GM18508 (cell line): ENCODE data around the gene ASH1L.
A peak's percentile ranks its signal among the peaks of the same experiment; 100 is the strongest.
"Not testable (repeated sequence)": the region's sequence is repeated elsewhere in the genome, so short reads cannot be mapped to it uniquely, and the experiment has no call there.

Experiments used
- ATAC-seq: cut with Tn5 transposase; IDR thresholded peaks from one replicate; pipeline ENCODE4 v1.9.1; 2021; ENCODE audit warnings: moderate number of reproducible peaks; ENCODE audit not compliant: insufficient read depth, unreplicated experiment

The ASH1L gene, protein sequence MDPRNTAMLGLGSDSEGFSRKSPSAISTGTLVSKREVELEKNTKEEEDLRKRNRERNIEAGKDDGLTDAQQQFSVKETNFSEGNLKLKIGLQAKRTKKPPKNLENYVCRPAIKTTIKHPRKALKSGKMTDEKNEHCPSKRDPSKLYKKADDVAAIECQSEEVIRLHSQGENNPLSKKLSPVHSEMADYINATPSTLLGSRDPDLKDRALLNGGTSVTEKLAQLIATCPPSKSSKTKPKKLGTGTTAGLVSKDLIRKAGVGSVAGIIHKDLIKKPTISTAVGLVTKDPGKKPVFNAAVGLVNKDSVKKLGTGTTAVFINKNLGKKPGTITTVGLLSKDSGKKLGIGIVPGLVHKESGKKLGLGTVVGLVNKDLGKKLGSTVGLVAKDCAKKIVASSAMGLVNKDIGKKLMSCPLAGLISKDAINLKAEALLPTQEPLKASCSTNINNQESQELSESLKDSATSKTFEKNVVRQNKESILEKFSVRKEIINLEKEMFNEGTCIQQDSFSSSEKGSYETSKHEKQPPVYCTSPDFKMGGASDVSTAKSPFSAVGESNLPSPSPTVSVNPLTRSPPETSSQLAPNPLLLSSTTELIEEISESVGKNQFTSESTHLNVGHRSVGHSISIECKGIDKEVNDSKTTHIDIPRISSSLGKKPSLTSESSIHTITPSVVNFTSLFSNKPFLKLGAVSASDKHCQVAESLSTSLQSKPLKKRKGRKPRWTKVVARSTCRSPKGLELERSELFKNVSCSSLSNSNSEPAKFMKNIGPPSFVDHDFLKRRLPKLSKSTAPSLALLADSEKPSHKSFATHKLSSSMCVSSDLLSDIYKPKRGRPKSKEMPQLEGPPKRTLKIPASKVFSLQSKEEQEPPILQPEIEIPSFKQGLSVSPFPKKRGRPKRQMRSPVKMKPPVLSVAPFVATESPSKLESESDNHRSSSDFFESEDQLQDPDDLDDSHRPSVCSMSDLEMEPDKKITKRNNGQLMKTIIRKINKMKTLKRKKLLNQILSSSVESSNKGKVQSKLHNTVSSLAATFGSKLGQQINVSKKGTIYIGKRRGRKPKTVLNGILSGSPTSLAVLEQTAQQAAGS (N-terminal part only)

DNA sequence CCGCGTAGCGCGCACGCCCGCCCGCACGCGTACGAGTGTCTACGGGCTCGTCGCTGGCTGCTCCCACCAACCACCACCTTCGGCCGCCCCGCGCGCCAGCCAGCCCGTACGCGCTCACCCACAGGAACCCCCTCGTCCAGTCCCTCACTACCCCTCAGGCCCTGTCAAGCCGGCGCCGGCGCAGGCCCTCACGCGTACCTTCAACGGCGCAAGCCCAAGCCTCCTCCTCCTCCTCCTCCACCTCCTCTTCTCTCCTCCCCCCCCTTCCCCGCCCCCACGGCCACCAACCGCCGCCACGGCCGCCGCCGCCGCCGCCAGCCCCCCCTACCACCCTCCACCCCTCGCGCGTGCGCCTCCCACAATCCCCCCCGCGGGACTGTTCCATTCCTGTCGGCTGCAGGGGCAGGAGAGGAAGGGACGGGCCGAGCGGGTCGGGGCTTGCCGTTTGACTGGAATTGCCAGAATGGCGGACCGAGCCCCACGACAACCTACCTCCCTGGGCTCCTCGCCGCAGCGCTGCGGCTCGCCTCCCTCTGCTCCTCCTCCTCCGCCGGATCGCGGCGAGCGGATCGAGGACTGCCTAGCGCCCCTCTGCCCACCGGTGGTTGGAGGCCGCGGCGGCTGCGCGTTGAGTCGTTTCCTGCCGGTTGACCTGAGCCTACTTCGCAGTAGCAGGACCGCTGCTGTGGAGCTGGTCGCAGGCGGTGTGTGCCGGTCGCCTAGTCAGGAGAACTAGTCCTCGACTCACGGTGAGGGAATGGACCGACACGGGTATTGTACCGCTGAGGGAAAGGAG, at the start of gene ASH1L:
Gene ASH1L (minus strand): TSS at position 223 of the 796 bp plus-strand sequence. CDS start 41,284 bp downstream, outside the sequence.
- no peak for ATAC-seq

DNA sequence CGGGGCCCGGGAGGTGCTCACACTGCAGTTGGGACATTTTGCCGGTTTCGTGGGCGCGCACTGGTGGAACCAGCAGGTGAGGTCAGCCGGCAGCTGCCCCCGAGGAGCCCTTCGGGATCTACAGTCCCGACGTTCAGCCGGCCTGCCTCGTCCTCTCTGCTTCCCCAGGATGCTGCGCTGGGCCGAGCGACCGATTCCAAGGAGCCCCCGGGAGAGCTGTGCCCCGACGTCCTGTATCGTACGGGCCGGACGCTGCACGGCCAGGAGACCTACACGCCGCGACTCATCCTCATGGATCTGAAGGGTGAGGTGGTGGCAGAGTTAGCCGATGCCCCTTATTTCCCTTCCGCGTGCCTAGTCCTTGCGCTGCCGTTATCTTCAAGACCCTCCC, 47.6 kb upstream of the ASH1L start:
- ATAC-seq = not testable (repeated sequence)

DNA sequence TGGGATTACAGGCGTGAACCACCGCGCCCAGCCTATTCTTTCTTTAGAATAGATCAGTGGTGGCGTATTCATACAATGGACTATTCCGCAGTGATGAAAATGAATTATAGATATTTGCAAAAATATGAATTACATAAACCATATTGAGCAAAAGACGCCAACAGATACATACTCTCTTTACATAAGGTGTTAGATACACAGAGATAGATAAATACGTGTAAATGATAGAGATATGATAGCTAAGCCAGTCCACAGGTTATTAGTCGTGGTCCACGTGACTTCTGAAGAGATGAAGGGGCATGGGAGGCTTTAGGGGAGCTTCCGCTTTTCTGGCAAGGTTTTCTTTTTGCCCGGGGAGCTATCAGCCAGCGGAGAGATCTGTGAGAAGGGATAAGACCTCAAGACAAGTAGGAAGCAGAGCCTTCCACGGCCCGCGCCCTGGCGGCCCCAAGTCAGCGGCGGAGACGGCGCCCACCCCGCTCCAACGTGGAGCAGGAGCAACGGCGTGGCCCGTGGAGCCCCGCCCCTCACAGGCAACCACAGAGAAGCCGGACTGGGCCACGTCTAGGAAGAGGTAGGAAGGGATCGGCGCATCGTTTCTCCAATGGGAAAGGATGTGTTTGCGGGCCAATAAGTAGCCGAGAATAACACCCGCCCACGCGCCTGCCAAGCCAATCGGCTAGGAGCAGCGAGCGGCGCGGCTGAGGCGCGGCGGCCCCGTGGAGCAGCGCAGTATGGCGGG, 47.1 kb upstream of the ASH1L start, which contains the start of gene MSTO1:
Gene MSTO1 (plus strand): TSS at position 704 of the 742 bp plus-strand sequence. CDS start 31 bp downstream, at position 735.
- peak; percentile 66 for ATAC-seq

DNA sequence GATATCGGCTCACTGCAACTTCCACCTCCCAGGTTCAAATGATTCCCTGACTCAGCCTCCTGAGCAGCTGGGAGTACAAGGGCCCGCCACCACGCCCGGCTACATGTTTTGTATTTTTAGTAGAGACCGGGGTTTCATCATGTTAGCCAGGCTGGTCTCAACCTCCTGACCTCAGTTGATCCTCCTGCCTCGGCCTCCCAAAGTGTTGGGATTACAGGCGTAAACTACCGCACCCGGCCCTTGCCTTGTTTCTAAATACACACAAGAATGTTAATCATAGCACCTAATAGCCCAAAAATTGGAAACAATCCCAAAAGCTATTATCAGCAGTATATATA, 46.3 kb upstream of the ASH1L start:
- no peak for ATAC-seq

DNA sequence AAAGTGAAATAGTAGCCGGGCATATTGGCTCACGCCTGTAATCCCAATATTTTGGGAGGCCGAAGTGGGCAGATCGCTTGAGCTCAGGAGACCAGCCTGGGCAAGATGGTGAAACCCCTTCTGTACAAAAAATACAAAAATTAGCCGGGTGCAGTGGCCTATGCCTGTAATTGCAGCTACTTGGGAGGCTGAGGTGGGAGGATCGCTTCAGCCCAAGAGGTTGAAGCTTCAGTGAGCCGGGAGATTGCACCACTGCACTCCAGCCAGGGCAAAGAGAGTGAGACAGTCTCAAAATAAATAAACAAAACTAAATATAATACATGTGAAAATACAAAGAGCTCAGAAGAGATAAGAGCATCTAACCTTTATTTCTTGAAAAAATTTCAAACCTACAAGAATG, 45.1 kb upstream of the ASH1L start:
- ATAC-seq = no peak

DNA sequence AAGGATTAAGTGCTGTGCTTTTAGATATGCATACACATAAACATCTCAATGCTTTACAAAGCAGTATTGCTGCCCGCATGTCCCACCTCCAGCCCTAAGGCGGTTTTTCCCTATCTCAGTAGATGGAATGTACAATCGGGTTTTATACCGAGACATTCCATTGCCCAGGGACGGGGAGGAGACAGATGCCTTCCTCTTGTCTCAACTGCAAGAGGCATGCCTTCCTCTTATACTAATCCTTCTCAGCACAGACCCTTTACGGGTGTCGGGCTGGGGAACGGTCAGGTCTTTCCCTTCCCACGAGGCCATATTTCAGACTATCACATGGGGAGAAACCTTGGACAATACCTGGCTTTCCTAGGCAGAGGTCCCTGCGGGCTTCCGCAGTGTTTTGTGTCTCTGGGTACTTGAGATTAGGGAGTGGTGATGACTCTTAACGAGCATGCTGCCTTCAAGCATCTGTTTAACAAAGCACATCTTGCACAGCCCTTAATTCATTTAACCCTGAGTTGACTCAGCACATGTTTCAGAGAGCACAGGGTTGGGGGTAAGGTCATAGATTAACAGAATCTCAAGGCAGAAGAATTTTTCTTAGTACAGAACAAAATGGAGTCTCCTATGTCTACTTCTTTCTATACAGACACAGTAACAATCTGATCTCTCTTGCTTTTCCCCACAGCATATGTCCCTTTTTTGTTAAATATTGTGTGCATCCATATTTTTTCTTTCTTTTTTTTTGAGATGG, 37.4 kb upstream of the ASH1L start:
- ATAC-seq = not testable (repeated sequence)

DNA sequence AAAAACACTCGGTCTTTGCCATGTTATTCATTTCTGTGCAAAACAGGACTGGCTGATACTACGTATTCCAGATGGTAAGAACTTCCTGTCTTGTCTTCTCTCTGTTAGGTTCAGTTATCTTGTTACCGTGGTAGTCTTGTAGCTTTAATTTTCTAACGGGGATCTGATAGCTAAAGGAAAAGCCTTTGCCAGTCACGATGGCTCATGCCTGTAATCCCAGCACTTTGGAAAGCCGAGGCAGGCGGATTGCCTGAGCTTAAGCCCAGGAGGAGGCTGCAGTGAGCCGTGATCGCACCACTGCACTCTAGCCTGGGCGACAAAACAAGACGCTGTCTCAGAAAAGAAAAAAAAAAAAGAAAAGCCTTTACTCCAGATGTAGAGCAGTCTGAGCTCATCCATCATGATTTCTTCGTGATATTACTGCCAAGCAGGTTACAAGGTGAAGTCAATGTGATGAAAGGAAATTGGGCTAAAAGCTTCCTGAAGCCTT, 36.3 kb upstream of the ASH1L start:
- ATAC-seq = no peak

DNA sequence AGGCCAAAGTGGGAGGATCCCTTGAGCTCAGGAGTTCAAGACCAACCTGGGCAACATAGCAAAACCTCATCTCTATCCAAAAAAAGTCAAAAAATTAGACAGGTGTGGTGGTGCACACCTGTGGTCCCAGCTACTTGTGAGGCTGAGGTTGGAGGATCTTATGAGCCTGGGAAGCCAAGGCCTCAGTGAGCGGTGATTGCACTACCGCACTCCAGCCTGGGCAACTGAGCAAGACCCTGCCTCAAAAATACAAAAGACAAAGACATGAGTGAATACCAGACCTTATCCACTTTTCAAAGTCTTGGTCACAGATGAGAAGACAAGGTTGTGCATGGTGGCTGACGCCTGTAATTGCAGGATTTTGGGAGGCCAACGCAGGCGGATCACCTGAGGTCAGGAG, 34.3 kb upstream of the ASH1L start:
- no peak for ATAC-seq

DNA sequence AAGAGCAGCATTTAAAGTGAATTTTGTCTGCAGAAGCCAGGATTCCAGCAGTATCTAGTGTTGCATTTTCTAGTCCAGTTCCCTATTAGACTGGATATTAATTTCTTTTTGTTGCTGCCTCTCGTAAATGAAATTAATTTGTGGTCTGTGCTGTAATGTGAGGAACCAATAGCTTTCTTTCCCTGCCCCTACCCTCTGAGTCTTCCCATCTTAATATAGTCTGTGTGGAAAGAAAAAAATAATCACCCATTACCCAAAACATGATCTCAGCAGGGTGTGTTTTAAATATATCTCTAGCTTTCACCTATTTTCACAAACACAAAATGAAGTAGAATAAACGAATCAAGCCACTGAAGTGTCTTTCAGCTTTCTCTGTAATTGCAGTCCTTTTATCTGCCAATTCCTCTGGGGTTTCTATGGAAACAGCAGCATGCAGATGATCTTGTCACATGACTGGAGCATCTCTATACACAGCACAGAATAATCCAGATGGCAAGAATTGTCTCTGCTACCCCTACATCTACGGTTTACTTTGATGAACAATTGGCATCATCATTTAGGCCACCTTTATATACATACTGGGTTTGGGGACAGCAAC, 33.4 kb upstream of the ASH1L start:
- ATAC-seq = not testable (repeated sequence)

DNA sequence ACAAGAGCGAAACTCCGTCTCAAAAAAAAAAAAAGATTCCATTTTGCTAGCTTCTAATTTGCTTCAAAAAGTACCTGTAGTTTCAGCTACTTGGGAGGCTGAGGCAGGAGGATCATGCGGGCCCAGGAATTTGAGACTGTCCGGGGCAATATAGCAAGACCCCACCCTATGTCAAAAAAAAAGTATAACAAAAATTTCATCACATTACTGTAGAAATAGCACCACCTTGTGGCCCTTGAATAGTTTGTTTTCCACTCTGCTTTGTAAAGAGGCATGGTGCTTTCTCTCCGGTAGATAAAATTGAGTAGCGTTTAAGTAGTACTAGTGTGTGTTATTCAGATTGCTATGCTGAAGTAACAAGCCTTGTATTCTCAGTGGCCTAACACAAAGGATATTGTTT, 29.2 kb upstream of the ASH1L start:
- no peak for ATAC-seq

DNA sequence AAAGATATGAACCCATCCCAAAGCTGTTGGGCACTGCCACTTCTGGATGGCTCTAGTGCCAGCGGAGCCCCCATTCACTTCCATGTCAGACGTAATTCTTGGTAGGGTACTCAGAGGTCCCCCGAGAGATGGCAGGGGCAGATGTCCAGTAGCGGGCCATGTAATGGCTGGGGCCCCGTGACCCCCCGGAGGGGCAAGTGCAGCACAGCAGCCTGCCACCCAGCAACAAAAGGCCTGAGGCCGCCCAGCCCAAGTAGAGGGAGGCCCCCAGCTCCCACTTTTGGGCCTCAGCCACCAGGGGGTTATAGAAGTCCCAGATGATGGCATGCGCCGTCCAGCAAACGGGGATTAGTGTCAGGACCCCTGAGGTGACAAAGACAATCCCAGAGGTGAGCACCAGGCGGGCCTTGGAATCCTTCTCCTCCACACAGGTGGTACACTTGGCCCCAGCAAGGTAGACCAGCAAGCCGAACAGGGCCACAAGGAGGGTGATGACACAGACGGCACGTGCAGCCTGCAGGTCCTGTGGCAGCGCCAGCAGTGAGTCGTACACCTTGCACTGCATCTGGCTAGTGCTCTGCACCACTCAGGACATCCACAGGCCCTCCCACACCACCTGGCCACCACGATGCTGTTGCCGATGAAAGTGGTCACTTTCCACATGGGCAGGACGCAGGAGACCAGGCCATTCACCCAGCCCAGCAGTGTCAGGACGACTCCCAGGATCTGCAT, 28.1 kb upstream of the ASH1L start:
- ATAC-seq = not testable (repeated sequence)

DNA sequence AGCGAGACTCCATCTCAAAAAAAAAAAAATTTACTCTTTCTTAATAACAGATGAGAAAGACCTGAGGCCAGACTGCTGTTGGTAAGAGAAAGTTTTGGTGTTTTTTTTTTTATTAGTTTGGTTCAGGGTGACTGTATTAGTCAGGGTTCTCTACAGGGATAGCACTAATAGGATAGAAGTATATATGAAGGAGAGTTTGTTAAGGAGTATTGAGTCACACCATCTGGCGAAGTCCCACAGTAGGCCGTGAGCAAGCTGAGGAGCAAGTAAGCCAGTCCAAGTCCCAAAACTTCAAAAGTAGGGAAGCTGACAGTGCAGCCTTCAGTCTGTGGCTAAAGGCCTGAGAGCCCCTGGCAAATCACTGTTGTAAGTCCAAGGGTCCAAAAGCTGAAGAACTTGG, 26.7 kb upstream of the ASH1L start:
- not testable (repeated sequence) for ATAC-seq

DNA sequence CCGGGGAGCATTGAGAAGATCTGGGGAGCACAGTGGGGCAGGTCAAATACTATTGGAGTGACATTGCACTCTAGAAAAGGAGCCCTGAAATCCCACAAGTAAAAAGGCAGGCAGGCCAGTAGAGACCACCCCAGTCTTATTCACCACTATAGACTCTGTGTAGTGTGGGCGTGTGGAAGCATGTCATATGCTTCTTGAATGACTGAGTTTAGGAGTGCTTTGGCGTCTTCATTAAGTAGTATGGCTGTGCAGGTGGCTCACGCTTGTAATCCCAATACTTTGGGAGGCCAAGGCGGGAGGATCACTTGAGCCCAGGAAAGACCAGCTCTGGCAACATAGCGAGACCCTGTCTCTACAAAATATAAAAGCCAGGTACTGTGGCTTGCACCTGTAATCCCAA, 21.2 kb upstream of the ASH1L start:
- ATAC-seq = not testable (repeated sequence)

DNA sequence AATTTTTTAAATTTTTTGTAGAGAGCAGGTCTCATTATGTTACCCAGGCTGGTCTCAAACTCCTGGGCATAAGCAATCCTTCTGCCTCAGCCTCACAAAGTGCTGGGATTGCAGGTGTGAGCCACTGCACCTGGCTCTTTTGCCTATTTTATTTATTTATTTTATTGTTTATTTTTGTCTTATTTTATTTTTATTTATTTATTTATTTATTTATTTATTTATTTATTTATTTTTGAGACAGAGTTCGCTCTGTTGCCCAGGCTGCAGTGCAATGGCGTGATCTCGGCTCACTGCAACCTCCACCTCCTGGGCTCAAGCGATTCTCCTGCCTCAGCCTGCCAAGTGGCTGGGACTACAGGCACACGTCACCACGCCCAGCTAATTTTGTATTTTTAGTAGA, 13.0 kb upstream of the ASH1L start:
- not testable (repeated sequence) for ATAC-seq

DNA sequence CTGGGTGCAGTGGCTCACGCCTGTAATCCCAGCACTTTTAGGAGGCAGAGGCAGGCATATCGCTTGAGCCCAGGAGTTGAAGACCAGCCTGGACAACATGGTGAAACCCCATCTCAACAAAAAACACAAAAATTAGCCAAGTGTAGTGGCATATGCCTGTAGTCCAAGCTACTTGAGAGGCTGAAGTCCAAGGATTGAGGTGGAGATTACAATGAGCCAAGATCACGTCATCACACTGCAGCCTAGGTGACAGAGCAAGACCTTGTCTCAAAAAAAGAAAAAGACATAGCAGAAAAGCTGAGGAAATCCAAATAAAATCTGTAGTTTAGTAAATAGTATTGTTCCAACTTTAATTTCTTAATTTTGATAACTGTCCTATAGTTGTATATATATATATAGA, 11.5 kb upstream of the ASH1L start:
- no peak for ATAC-seq

DNA sequence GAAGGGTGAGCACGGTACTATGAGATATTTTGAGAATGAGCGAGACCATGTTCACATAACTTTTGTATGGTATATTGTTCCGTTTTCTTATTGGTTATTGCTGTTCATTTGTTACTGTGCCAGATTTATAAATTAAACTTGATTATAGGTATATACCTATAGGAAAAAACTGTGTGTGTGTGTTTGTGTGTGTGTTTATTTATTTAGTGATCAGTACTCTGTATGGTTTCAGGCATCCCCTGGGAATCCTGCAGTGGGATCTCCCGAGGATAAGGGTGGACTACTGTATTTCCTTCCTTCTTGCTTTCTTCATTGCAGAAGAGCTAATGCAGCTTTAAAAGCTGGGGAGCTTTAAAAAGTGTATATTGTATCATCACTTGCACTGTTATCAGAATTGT, 8.0 kb upstream of the ASH1L start:
- no peak for ATAC-seq

DNA sequence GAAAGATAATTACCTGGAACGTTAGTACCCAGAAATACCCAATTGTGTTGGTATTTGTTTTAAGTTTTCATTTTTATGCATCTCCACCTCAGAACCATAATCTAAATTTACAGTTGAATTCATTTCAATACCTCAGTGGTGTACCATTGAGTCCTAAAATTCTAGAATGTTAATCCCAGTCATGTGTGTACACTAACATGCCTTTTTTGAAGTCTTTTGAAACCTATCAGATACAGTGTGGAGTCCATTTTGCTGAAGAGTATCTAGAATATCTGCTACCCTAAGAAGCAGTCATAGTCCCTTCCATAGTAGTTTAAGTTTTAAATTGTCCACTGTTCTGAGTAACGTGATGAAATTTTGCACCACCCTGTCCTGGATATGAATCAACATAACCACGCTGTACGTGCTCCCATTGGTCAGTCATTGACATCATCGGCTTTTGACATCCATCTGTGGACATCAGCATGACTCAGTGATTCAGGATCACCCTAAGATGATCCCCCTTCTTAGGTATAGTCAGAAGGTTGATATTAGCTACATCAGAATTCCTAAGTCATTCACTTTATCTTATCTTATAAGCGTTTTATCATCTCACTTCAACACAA, 7.5 kb upstream of the ASH1L start:
- ATAC-seq = no peak
